Measurements from ENCODE around the gene CAMTA1.
A peak's percentile ranks its signal among the peaks of the same experiment; 100 is the strongest.
"Not testable (repeated sequence)": the region's sequence is repeated elsewhere in the genome, so short reads cannot be mapped to it uniquely, and the experiment has no call there.

Gene CAMTA1

GRCh38 chr1:7128293-7128692 lies 343.0 kb downstream of the CAMTA1 start:
- no peak for DNase-seq

- DNase-seq: no peak
Measured at GRCh38 chr1:7130127-7130526, 344.9 kb downstream of the CAMTA1 start.

- no peak for DNase-seq
Measured at GRCh38 chr1:7135493-7135892, 350.2 kb downstream of the CAMTA1 start.

- no peak for DNase-seq
Measured at GRCh38 chr1:7136166-7136953, 351.1 kb downstream of the CAMTA1 start.

GRCh38 chr1:7140251-7140650 lies 355.0 kb downstream of the CAMTA1 start:
- DNase-seq: no peak

- DNase-seq: peak; percentile 28
Measured at GRCh38 chr1:7145947-7146346, 360.7 kb downstream of the CAMTA1 start.

- DNase-seq: no peak
Measured at GRCh38 chr1:7146710-7147109, 361.5 kb downstream of the CAMTA1 start.

- not testable (repeated sequence) for DNase-seq
Measured at GRCh38 chr1:7147581-7148282, 362.5 kb downstream of the CAMTA1 start.

GRCh38 chr1:7149080-7149838 lies 364.0 kb downstream of the CAMTA1 start:
- DNase-seq: no peak

GRCh38 chr1:7150724-7151280 lies 365.5 kb downstream of the CAMTA1 start:
- no peak for DNase-seq

- no peak for DNase-seq
Measured at GRCh38 chr1:7151978-7152377, 366.7 kb downstream of the CAMTA1 start.

GRCh38 chr1:7152655-7153054 lies 367.4 kb downstream of the CAMTA1 start:
- no peak for DNase-seq

GRCh38 chr1:7153464-7153863 lies 368.2 kb downstream of the CAMTA1 start:
- no peak for DNase-seq

GRCh38 chr1:7159116-7159781 lies 374.0 kb downstream of the CAMTA1 start:
- DNase-seq: no peak

GRCh38 chr1:7168554-7168953 lies 383.3 kb downstream of the CAMTA1 start:
- not testable (repeated sequence) for DNase-seq

- no peak for DNase-seq
Measured at GRCh38 chr1:7171168-7171567, 385.9 kb downstream of the CAMTA1 start.

GRCh38 chr1:7171574-7171973 lies 386.3 kb downstream of the CAMTA1 start:
- no peak for DNase-seq

- DNase-seq: no peak
Measured at GRCh38 chr1:7172804-7173203, 387.6 kb downstream of the CAMTA1 start.

- no peak for DNase-seq
Measured at GRCh38 chr1:7174561-7174960, 389.3 kb downstream of the CAMTA1 start.

GRCh38 chr1:7174980-7175906 lies 390.0 kb downstream of the CAMTA1 start:
- no peak for DNase-seq

- DNase-seq: no peak
Measured at GRCh38 chr1:7177021-7177420, 391.8 kb downstream of the CAMTA1 start.

Data from NCI-H345 (cell line).